OCI-LY7 (cell line): Measurements from ENCODE around the gene GET4. TPM values are rescaled to one million over a fixed set of nuclear protein-coding genes. Genes with fewer than 3 reads are reported as not detected.

Experiments
- BruUV-seq: library from RNA; stranded (reverse); fragments of 400-500 nt; replicated peaks from 2 replicates; lab custom pipeline; 2021; lab: Mats Ljungman, UMichigan
- CTCF ChIA-PET: fragments of 300-600 bp; sonication (Branson Sonifier 250); formaldehyde crosslinking; loops from one replicate; lab custom pipeline; 2022; ENCODE audit warnings: antibody characterized with exemption; ENCODE audit not compliant: unreplicated experiment; lab: Charles Lee
- POLR2A ChIA-PET: fragments of 300-600 bp; sonication (Branson Sonifier 250); formaldehyde crosslinking; loops from one replicate; lab custom pipeline; 2022; ENCODE audit warnings: antibody characterized with exemption; lab: Charles Lee
- DNase-seq: peaks from one replicate; pipeline ENCODE4 v3.0.0-alpha.2; 2015; ENCODE audit warnings: low spot score
- H2AFZ ChIP-seq: fragments of 200-600 bp; sonication (generic), shearing (Covaris generic); 2 replicates; pipeline ENCODE4 v1.6.1; 2014; ENCODE audit warnings: mild to moderate bottlenecking, antibody characterized with exemption, low read length, moderate library complexity
- H3K27ac ChIP-seq: fragments of 200-600 bp; sonication (generic); 2 replicates; pipeline ENCODE4 v1.5.1; 2014; ENCODE audit warnings: mixed run types, low read depth, mild to moderate bottlenecking, moderate library complexity, low read length, inconsistent platforms; ENCODE audit not compliant: poor library complexity, severe bottlenecking
- H3K36me3 ChIP-seq: fragments of 200-600 bp; sonication (generic); 2 replicates; pipeline ENCODE4 v1.6.1; 2014; ENCODE audit warnings: mild to moderate bottlenecking, antibody characterized with exemption, low read length, moderate library complexity, mixed read lengths; ENCODE audit not compliant: insufficient read depth
- H3K4me1 ChIP-seq: fragments of 200-600 bp; sonication (generic); 2 replicates; pipeline ENCODE4 v1.5.1; 2014; ENCODE audit warnings: mild to moderate bottlenecking, low read length; ENCODE audit not compliant: insufficient read depth, poor library complexity, severe bottlenecking
- H3K4me2 ChIP-seq: fragments of 200-600 bp; sonication (generic); 2 replicates; pipeline ENCODE4 v1.6.1; 2014; ENCODE audit warnings: mild to moderate bottlenecking, low read length
- H3K4me3 ChIP-seq: fragments of 200-600 bp; sonication (generic); 2 replicates; pipeline ENCODE4 v1.5.1; 2014; ENCODE audit warnings: mild to moderate bottlenecking, low read depth, low read length; ENCODE audit not compliant: poor library complexity, severe bottlenecking
- H3K79me2 ChIP-seq: fragments of 200-600 bp; sonication (generic); 2 replicates; pipeline ENCODE4 v1.6.1; 2016; ENCODE audit warnings: low read depth, mild to moderate bottlenecking, low read length, moderate library complexity, mixed read lengths; ENCODE audit not compliant: insufficient read depth
- H3K9me2 ChIP-seq: fragments of 200-600 bp; sonication (generic); 2 replicates; pipeline ENCODE4 v1.6.1; 2016; ENCODE audit warnings: mild to moderate bottlenecking, low read length, mixed read lengths; ENCODE audit not compliant: insufficient read depth
- H3K9me3 ChIP-seq: fragments of 200-600 bp; sonication (generic); 2 replicates; pipeline ENCODE4 v1.6.1; 2014; ENCODE audit warnings: mild to moderate bottlenecking, mixed run types, low read length, mixed read lengths
- H4K20me1 ChIP-seq: fragments of 200-600 bp; sonication (generic); 2 replicates; pipeline ENCODE4 v1.6.1; 2014; ENCODE audit warnings: mild to moderate bottlenecking, antibody characterized with exemption, low read length, moderate library complexity, mixed read lengths; ENCODE audit not compliant: insufficient read depth
- EZH2phosphoT487 ChIP-seq: fragments of 200-600 bp; sonication (generic); IDR thresholded peaks from 2 replicates; pipeline ENCODE4 v1.6.1; 2018; ENCODE audit warnings: low read depth, borderline replicate concordance, mild to moderate bottlenecking, mixed run types, antibody characterized with exemption, low read length, moderate library complexity, mixed read lengths
- intact Hi-C: fragments of 100-400 bp; cut with micrococcal nuclease; formaldehyde crosslinking; loops from one replicate; pipeline ENCODE4 v1.10.0; 2022; ENCODE audit not compliant: unreplicated experiment
- total RNA-seq, 2 experiments: library from RNA; depleted of rRNA in 1 of 2; stranded (reverse); fragments of >200 nt in 1 of 2; shearing (Covaris generic) in 1 of 2; gene quantifications; 2 replicates each; pipeline ENCODE4 v1.2.3, GENCODE V29; 2014 to 2022
- TF ChIP-seq, protein P1 (sequence below): fragments of 200-600 bp; sonication (generic); conservative IDR thresholded peaks from 2 replicates; pipeline ENCODE4 v1.5.1; 2014; ENCODE audit warnings: mild to moderate bottlenecking, antibody characterized with exemption, low read length, moderate library complexity, mixed read lengths

GET4 gene
- total RNA-seq, 2 experiments from 2014 or later, result 46.3 to 54.5 TPM

DNA sequence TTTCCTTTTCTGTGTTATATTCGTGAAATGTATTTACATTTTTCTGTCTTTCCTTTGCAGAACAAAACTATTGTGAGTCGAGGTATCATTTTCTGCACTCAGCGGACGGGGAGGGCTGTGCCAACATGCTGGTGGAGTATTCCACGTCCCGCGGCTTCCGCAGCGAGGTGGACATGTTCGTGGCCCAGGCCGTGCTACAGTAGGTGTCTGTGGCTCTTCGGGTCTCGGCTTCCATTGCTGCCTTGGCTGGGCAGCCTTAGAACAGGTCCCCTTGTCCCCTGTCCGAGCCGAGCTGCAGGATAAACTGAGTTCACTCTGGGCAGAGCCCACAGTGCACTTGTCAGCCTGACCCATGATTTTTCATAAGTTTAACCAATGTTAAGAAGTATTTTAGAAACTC, 14.5 kb downstream of the GET4 start:
- BruUV-seq, result no TSS peak
- ChIA-PET POLR2A (no interaction called here), CTCF (no interaction called here)
- Histone ChIP-seq H4K20me1 (no peaks in the 10 kb centered on the region), H3K79me2 (no peaks in the 10 kb centered on the region), H3K4me3 (no peak overlapping the region), H3K4me2 (no peak overlapping the region), H3K36me3 (peaks cover 91% of the 10 kb centered on the region), H3K9me3 (no peaks in the 10 kb centered on the region), H3K27ac (no peak overlapping the region), H2AFZ (no peak overlapping the region), H3K9me2 (no peaks in the 10 kb centered on the region), H3K4me1 (no peaks in the 10 kb centered on the region)
- intact Hi-C loops, result no loop called here
- TF ChIP-seq, protein P1, sequence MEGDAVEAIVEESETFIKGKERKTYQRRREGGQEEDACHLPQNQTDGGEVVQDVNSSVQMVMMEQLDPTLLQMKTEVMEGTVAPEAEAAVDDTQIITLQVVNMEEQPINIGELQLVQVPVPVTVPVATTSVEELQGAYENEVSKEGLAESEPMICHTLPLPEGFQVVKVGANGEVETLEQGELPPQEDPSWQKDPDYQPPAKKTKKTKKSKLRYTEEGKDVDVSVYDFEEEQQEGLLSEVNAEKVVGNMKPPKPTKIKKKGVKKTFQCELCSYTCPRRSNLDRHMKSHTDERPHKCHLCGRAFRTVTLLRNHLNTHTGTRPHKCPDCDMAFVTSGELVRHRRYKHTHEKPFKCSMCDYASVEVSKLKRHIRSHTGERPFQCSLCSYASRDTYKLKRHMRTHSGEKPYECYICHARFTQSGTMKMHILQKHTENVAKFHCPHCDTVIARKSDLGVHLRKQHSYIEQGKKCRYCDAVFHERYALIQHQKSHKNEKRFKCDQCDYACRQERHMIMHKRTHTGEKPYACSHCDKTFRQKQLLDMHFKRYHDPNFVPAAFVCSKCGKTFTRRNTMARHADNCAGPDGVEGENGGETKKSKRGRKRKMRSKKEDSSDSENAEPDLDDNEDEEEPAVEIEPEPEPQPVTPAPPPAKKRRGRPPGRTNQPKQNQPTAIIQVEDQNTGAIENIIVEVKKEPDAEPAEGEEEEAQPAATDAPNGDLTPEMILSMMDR, result no peak
- no peak for TF ChIP-seq EZH2phosphoT487
- no peak for DNase-seq

GRCh38 chr7:891291-891690, 14.9 kb downstream of the GET4 start:
- no peaks in the 10 kb centered on the region for H3K9me3 ChIP-seq
- H3K9me2 ChIP-seq, result no peaks in the 10 kb centered on the region
- CTCF ChIA-PET, result no interaction called here
- no peak overlapping the region for H3K4me2 ChIP-seq
- POLR2A ChIA-PET, result no interaction called here
- H3K4me3 ChIP-seq, result no peak overlapping the region
- H3K27ac ChIP-seq, result no peak overlapping the region
- DNase-seq, result no peak
- H2AFZ ChIP-seq, result no peak overlapping the region
- peaks cover 94% of the 10 kb centered on the region for H3K36me3 ChIP-seq
- no TSS peak for BruUV-seq
- no peak for TF ChIP-seq EZH2phosphoT487
- TF ChIP-seq, protein P1, result no peak
- intact Hi-C loops, result no loop called here
- H3K79me2 ChIP-seq, result no peaks in the 10 kb centered on the region
- H3K4me1 ChIP-seq, result no peaks in the 10 kb centered on the region
- no peaks in the 10 kb centered on the region for H4K20me1 ChIP-seq

- Histone ChIP-seq H3K9me3 (no peaks in the 10 kb centered on the region), H3K4me1 (no peaks in the 10 kb centered on the region), H3K79me2 (no peaks in the 10 kb centered on the region), H3K4me2 (no peak overlapping the region), H3K27ac (no peak overlapping the region), H2AFZ (no peak overlapping the region), H3K9me2 (no peaks in the 10 kb centered on the region), H3K36me3 (peaks cover 91% of the 10 kb centered on the region), H3K4me3 (no peak overlapping the region), H4K20me1 (no peaks in the 10 kb centered on the region)
- BruUV-seq, result no TSS peak
- CTCF ChIA-PET, result no interaction called here
- TF ChIP-seq EZH2phosphoT487, result no peak
- TF ChIP-seq, protein P1, result no peak
- no peak for DNase-seq
- POLR2A ChIA-PET, result interaction anchor here (0.6 kb wide), 1 partner anchor 33 kb away, joined by 3 read pairs; no protein-coding TSS in a partner anchor
- intact Hi-C loops, result no loop called here
These were observed 15.5 kb downstream of the GET4 start for GRCh38 chr7:891805-892204.
